ENCODE results near the gene DUSP1.

Gene DUSP1

GRCh38 chr5:172725785-172726184 is 45.2 kb downstream of the DUSP1 start:
- H4K20me1 ChIP-seq (ENCODE audit: insufficient read depth, low read length, poor library complexity, severe bottlenecking) = no peaks in the 10 kb centered on the region
- no peak overlapping the region for H2AFZ ChIP-seq (ENCODE audit: low read length)
- H3K4me1 ChIP-seq (ENCODE audit: insufficient read depth, low read length, poor library complexity, severe bottlenecking) = no peaks in the 10 kb centered on the region
- H3F3A ChIP-seq (ENCODE audit: low read depth) = no peaks in the 10 kb centered on the region
- H3K36me3 ChIP-seq (ENCODE audit: insufficient read depth, low read length) = no peaks in the 10 kb centered on the region
- H3K9me2 ChIP-seq (replicated peaks; ENCODE audit: low read depth, low read length) = no peaks in the 10 kb centered on the region
- H3K4me3 ChIP-seq (ENCODE audit: low read length, poor library complexity, severe bottlenecking) = no peak overlapping the region
- H3K79me2 ChIP-seq (ENCODE audit: insufficient read depth, low read length) = no peaks in the 10 kb centered on the region
- TF ChIP-seq EZH2phosphoT487 (IDR thresholded peaks at IDR 0.05; ENCODE audit: borderline replicate concordance) = no peak
- no peak for TF ChIP-seq CTCF (conservative IDR thresholded peaks at IDR 0.05; ENCODE audit: low read length)
- no peak overlapping the region for H3K9ac ChIP-seq (ENCODE audit: low read depth, low read length, poor library complexity, severe bottlenecking)
- H3K9me3 ChIP-seq (ENCODE audit: insufficient read depth, low read depth, low read length) = no peaks in the 10 kb centered on the region
- no peaks in the 10 kb centered on the region for H3K27me3 ChIP-seq (ENCODE audit: insufficient read depth, low read length, poor library complexity, severe bottlenecking)
- no peak overlapping the region for H3K4me2 ChIP-seq (ENCODE audit: low read depth, low read length, poor library complexity, severe bottlenecking)

- H3K79me2 ChIP-seq (ENCODE audit: insufficient read depth, low read length) = no peaks in the 10 kb centered on the region
- H4K20me1 ChIP-seq (ENCODE audit: insufficient read depth, low read length, poor library complexity, severe bottlenecking) = no peaks in the 10 kb centered on the region
- H3K36me3 ChIP-seq (ENCODE audit: insufficient read depth, low read length) = no peaks in the 10 kb centered on the region
- no peak overlapping the region for H3K9ac ChIP-seq (ENCODE audit: low read depth, low read length, poor library complexity, severe bottlenecking)
- H3K27me3 ChIP-seq (ENCODE audit: insufficient read depth, low read length, poor library complexity, severe bottlenecking) = no peaks in the 10 kb centered on the region
- no peak overlapping the region for H2AFZ ChIP-seq (ENCODE audit: low read length)
- H3K4me2 ChIP-seq (ENCODE audit: low read depth, low read length, poor library complexity, severe bottlenecking) = no peak overlapping the region
- no peaks in the 10 kb centered on the region for H3K4me1 ChIP-seq (ENCODE audit: insufficient read depth, low read length, poor library complexity, severe bottlenecking)
- H3K9me3 ChIP-seq (ENCODE audit: insufficient read depth, low read depth, low read length) = no peaks in the 10 kb centered on the region
- TF ChIP-seq CTCF (conservative IDR thresholded peaks at IDR 0.05; ENCODE audit: low read length) = no peak
- no peak for TF ChIP-seq EZH2phosphoT487 (IDR thresholded peaks at IDR 0.05; ENCODE audit: borderline replicate concordance)
- no peak overlapping the region for H3K4me3 ChIP-seq (ENCODE audit: low read length, poor library complexity, severe bottlenecking)
- H3K9me2 ChIP-seq (replicated peaks; ENCODE audit: low read depth, low read length) = no peaks in the 10 kb centered on the region
- no peaks in the 10 kb centered on the region for H3F3A ChIP-seq (ENCODE audit: low read depth)
Observed at GRCh38 chr5:172725273-172725672, 45.7 kb downstream of the DUSP1 start.

GRCh38 chr5:172724242-172725183 is 46.5 kb downstream of the DUSP1 start:
- no peaks in the 10 kb centered on the region for H3K9me3 ChIP-seq (ENCODE audit: insufficient read depth, low read depth, low read length)
- no peak overlapping the region for H3K4me3 ChIP-seq (ENCODE audit: low read length, poor library complexity, severe bottlenecking)
- H3K9ac ChIP-seq (ENCODE audit: low read depth, low read length, poor library complexity, severe bottlenecking) = no peak overlapping the region
- TF ChIP-seq EZH2phosphoT487 (IDR thresholded peaks at IDR 0.05; ENCODE audit: borderline replicate concordance) = no peak
- TF ChIP-seq CTCF (conservative IDR thresholded peaks at IDR 0.05; ENCODE audit: low read length) = no peak
- H3K27me3 ChIP-seq (ENCODE audit: insufficient read depth, low read length, poor library complexity, severe bottlenecking) = no peaks in the 10 kb centered on the region
- H3K79me2 ChIP-seq (ENCODE audit: insufficient read depth, low read length) = no peaks in the 10 kb centered on the region
- H3K9me2 ChIP-seq (replicated peaks; ENCODE audit: low read depth, low read length) = no peaks in the 10 kb centered on the region
- H3K4me1 ChIP-seq (ENCODE audit: insufficient read depth, low read length, poor library complexity, severe bottlenecking) = no peaks in the 10 kb centered on the region
- no peaks in the 10 kb centered on the region for H4K20me1 ChIP-seq (ENCODE audit: insufficient read depth, low read length, poor library complexity, severe bottlenecking)
- no peak overlapping the region for H3K4me2 ChIP-seq (ENCODE audit: low read depth, low read length, poor library complexity, severe bottlenecking)
- no peak overlapping the region for H2AFZ ChIP-seq (ENCODE audit: low read length)
- H3K36me3 ChIP-seq (ENCODE audit: insufficient read depth, low read length) = no peaks in the 10 kb centered on the region
- H3F3A ChIP-seq (ENCODE audit: low read depth) = no peaks in the 10 kb centered on the region
